Stimulated activated naive CD8-positive, alpha-beta T cell treated with anti-CD3 and anti-CD28 coated beads, Interleukin-15, Interleukin-2, amounts not matched to agents 100 U/mL and 50 U/mL, for 24 hours (primary cell): ENCODE data around the gene IRF2BP2.

ENCODE experiments used
- ATAC-seq: fragments of 150-1000 bp; cut with Tn5 transposase; one replicate; pipeline ENCODE4 v1.10.0; 2021
- DNase-seq: peaks from one replicate; pipeline ENCODE4 v3.0.0; 2021

Gene IRF2BP2

DNA sequence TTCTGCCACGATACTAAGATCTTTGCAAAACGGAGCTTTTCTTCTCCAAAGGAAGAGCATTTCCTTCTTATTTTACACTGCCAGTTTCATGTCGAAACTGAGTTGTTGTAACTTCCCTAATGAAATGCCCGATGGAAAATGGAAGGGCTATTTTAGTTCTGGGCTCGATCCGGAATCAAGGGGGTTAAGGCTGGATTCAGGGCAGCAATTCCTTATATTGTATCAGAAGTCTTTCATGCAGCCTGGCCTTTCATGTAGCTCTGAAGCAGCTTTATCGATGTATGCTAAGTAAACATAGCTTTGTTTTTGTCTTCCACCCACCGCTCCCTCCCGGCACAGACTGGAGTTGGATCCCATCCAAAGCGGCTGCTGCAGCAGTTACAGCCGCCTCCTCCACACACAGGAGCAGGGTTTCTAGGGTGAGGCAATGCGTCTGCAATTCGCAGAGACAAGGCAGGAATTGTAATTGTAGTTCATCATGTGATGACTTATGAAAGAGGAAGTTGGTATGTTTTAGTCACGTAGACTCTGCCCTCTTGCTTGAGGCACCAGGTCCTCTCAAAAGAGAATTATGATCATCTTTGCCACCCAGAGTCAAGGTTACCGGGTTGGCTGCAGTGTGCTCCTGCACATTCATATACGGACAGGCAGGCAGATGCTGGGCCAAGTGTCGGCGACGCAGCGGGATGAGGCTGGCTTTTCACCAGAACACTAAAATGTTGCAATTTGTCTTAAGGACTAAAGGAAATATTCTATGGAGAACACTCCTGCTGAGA is 2.6 kb upstream of the IRF2BP2 start:
- DNase-seq (peak; percentile 77), ATAC-seq (peak; percentile 44)

DNA sequence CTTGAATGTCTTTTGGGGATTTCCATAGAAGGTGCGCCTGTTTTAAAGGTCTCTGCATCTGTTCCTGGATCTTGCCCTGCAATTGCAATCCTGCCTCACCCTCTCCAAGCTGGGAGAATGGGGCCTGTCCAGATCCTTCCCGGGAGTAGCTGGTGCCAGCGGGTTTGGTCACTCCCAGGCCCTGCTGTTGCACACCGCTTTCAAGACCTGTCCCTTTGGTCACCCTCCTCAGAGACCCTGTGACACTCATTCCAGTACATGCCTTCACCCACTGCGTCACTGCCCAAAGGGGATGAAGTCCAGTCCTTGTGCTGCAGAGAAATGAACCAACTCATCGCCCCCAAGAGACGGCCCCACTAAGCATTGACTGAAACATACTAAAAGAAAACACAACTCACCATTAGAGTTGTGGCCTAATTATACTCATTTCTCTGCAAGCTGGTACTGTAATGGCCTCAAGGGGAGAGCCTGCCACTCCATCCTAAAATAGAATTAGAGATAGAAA is 1.9 kb upstream of the IRF2BP2 start:
- DNase-seq, result peak; percentile 48
- no peak for ATAC-seq

DNA sequence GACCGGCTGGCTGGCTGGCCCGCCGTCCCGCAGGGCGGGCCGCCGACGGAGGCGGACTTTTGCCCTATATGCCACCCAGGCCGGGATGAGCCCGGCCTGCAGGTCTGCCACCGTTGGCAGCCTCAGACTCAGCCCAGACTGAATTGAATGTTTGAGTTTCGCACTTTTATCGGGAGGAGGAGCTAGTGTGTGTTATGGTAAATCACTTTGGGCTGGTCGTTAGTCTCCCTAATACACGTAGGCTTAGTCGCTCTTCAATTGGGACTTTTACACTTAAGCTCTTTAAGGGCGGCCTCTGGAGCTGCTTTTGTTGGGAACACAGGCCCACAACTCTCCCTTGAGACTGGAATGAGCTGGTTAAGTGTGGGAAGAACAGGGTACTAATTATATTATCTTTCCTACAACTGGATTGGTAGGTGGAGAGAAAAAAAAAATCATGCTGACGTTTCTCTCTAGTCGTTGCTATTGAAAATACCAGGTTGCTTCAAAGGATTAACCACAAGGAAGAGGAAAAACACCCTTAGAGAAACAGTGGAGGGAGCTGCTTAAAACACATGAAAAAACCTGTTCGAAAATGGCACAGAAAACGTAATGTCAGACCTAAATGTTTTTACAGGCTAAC is 1.4 kb upstream of the IRF2BP2 start:
- ATAC-seq (peak; percentile 48), DNase-seq (no peak)

GRCh38 chr1:234610666-234611224 is 767 bp upstream of the IRF2BP2 start:
- ATAC-seq (peak; percentile 67), DNase-seq (peak; percentile 94)

GRCh38 chr1:234609691-234610042 is 311 bp downstream of the IRF2BP2 start:
- ATAC-seq, result no peak
- no peak for DNase-seq

- peak; percentile 76 for DNase-seq
- ATAC-seq, result no peak
Observed at GRCh38 chr1:234608911-234609690, 877 bp downstream of the IRF2BP2 start.

- peak; percentile 38 for ATAC-seq
- peak; percentile 73 for DNase-seq
Observed at GRCh38 chr1:234608025-234608910, 1.7 kb downstream of the IRF2BP2 start.

DNA sequence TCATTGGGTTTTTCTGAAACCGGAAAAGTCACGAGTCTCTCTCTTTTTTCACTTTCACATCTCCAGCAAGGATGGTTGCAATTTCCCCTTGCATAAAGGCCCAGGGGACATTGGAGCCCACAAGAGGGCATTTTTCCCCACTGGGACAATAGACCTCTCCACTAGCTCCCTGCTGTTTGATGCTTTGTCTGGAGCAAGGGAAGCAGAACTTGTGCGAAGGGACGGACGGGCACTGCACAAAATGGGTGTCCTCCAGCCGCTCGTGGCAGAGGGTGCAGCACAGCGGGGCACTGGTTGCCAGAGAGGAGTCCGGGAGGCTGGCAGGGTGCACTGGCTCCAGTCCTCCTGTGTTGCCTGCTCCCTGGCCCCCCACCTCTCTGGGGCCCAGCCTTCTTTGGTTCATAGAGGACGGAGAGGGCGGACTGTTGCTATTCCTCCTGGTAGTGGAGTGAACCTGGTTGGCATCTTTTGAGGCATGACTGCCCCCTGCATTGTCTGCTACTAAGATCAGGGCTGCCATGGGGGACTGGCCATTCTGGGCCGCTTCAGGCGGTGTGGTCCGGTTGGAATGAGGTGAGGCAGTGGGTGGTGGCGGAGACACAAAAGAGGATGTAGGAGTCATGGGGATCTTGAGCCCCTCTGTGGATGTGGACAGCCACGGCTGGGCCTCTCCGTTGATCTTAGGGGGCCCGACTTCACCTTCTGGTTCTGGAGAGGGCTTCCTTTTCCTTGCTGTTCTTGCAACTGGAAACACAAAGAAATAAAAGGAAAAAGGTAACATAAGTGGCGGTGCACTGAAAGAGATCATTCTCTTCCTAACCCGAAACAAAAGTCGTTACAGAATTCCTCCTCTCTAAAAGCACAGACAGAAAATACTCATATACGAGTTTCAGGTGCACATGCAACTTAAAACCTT is 2.6 kb downstream of the IRF2BP2 start:
- ATAC-seq (no peak), DNase-seq (peak; percentile 27)

- ATAC-seq, result no peak
Observed at GRCh38 chr1:234606784-234607108, 3.2 kb downstream of the IRF2BP2 start.

GRCh38 chr1:234605983-234606783 is 3.8 kb downstream of the IRF2BP2 start:
- DNase-seq, result peak; percentile 47
- ATAC-seq, result no peak

More at GRCh38 chr1:234606784-234607108, 3.2 kb downstream of the IRF2BP2 start:
- DNase-seq, result no peak

- ATAC-seq (no peak), DNase-seq (no peak)
Observed at GRCh38 chr1:234605399-234605982, 4.5 kb downstream of the IRF2BP2 start.

GRCh38 chr1:234604495-234605398 is 5.2 kb downstream of the IRF2BP2 start:
- ATAC-seq (no peak), DNase-seq (no peak)

DNA sequence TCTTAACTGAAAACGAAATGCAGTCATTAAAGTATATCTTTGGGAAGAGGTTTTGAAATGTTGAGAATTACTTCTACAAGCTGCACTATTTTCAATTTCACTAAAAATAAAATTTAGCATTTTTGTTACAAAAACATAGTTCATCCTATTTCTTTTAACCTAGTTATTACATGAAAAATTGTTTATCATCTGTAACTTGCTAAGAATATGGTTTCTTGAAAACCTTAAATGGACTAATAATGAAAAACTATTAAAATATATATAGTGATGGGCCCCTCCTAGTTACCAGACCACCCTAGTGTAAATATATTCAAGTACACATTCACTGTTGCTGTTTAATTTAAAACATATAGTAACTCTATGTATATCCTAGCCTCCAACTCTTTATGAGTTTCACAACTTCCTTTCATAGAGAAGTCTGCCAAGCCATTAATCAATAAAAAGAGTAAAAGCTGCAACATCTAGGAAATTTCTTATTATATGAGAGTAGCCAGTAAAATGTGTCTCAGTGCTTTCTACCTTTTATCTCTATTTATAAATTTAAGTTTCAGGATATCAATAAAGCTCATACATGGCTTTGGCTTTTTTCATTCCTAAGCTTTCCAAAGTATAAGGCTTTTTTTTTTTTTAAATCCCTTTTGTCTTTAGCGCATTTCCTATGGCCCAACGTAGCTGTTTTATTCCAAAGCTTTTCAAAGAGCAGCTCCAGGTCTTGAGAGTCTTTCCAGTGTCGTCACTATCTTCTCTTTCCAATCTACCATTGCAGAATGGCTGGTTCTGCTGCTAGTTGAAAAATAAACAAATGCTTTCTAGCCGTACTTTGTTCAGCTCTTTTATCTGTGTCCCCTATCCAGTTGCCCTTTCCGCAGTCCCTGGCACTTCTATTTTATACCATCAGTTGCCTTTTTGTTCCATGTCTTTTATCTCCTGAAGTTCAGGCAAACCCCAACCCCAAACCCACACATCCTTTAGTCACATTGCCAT is 6.5 kb downstream of the IRF2BP2 start:
- DNase-seq (no peak), ATAC-seq (no peak)

- DNase-seq, result no peak
- peak; percentile 20 for ATAC-seq
Observed at GRCh38 chr1:234602334-234603220, 7.4 kb downstream of the IRF2BP2 start.

DNA sequence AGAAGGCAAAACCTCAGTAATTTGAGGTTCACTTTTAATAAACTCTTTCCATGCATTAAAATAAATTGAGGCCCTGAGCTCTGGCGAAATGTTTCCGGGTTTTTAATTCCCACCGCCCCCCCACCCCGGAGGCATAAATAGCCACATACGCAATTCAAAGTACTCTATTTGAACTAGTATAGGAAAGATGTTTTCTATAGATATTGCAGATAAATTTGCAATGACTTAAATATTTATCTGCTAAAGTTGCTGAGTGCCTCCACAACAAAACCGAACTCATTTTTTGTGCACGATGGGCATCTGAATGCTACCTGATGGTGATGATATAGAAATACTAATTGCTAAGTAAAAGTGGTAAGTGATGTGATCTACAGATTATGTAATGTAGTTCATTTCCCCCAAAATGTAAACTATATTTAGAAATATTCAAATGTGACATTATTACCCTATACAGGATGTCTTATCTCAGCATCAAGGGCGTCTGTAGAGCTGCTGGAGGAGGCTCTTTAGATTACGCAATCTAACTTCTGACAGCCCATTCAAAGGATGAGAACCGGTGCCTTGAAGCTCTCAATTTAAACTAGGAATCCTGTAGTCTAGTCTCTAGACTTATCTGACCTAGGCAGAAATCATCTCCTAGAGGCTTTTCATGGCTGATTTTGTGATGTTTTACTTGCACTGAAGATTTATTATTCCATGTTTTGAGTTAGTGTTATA is 8.5 kb downstream of the IRF2BP2 start:
- DNase-seq (no peak), ATAC-seq (no peak)
